ENCODE data around the gene LYZL6.
A peak's percentile ranks its signal among the peaks of the same experiment; 100 is the strongest.

LYZL6 gene

GRCh38 chr17:35900280-35900679, 43.2 kb downstream of the LYZL6 start:
- no peak for TF ChIP-seq EGR1 (IDR thresholded peaks at IDR 0.05)
- no peak for TF ChIP-seq YY1 (IDR thresholded peaks at IDR 0.05; ENCODE audit: low read depth)
- no peak for TF ChIP-seq REST (IDR thresholded peaks at IDR 0.05; ENCODE audit: low read depth)
- no peak for TF ChIP-seq TAF1 (IDR thresholded peaks at IDR 0.05; ENCODE audit: low read depth)
- no peak for TF ChIP-seq RAD21 (IDR thresholded peaks at IDR 0.05; ENCODE audit: low read depth)
- TF ChIP-seq USF1 (IDR thresholded peaks at IDR 0.05), result no peak
- no peak for TF ChIP-seq FOXM1 (IDR thresholded peaks at IDR 0.05; ENCODE audit: borderline replicate concordance, low read depth)
- TF ChIP-seq EP300 (IDR thresholded peaks at IDR 0.05; ENCODE audit: borderline replicate concordance), result no peak

- TF ChIP-seq RAD21 (IDR thresholded peaks at IDR 0.05; ENCODE audit: low read depth) (no peak), NFIC (IDR thresholded peaks at IDR 0.05) (0 out of 2 replicates have a peak, but pooled peaks have one; percentile 19)
Measured at GRCh38 chr17:35898283-35899070, 45.0 kb downstream of the LYZL6 start.

GRCh38 chr17:35895636-35896587, 47.6 kb downstream of the LYZL6 start:
- TF ChIP-seq ZBTB7A (IDR thresholded peaks at IDR 0.05; ENCODE audit: low read depth) (no peak), NFIC (IDR thresholded peaks at IDR 0.05) (no peak), FOXM1 (IDR thresholded peaks at IDR 0.05; ENCODE audit: borderline replicate concordance, low read depth) (no peak), EGR1 (IDR thresholded peaks at IDR 0.05) (no peak), TEAD4 (IDR thresholded peaks at IDR 0.05) (no peak), CEBPB (IDR thresholded peaks at IDR 0.05) (no peak), TCF12 (IDR thresholded peaks at IDR 0.05; ENCODE audit: low read depth) (no peak), TAF1 (IDR thresholded peaks at IDR 0.05; ENCODE audit: low read depth) (no peak), EP300 (IDR thresholded peaks at IDR 0.05; ENCODE audit: borderline replicate concordance) (no peak), RAD21 (IDR thresholded peaks at IDR 0.05; ENCODE audit: low read depth) (no peak), YY1 (IDR thresholded peaks at IDR 0.05; ENCODE audit: low read depth) (no peak), REST (IDR thresholded peaks at IDR 0.05; ENCODE audit: low read depth) (no peak), MAX (IDR thresholded peaks at IDR 0.05) (no peak), USF1 (IDR thresholded peaks at IDR 0.05) (no peak), CREB1 (IDR thresholded peaks at IDR 0.05; ENCODE audit: low read depth) (no peak)

GRCh38 chr17:35894206-35894605, 49.3 kb downstream of the LYZL6 start:
- TF ChIP-seq EGR1 (IDR thresholded peaks at IDR 0.05) (no peak), NFIC (IDR thresholded peaks at IDR 0.05) (no peak), REST (IDR thresholded peaks at IDR 0.05; ENCODE audit: low read depth) (no peak), TAF1 (IDR thresholded peaks at IDR 0.05; ENCODE audit: low read depth) (no peak), FOXM1 (IDR thresholded peaks at IDR 0.05; ENCODE audit: borderline replicate concordance, low read depth) (no peak)
